Colon (tissue), 2 donors: ENCODE results near the gene GPR158.
A peak's percentile ranks its signal among the peaks of the same experiment; 100 is the strongest.
"Not testable (repeated sequence)": the region's sequence is repeated elsewhere in the genome, so short reads cannot be mapped to it uniquely, and the experiment has no call there.

ENCODE experiments used
- FAIRE-seq: peaks from 2 replicates; lab custom pipeline; 2012; peaks lifted over from hg19 to GRCh38; lab: Jason Lieb, UNC
- donor health status: control.
- donor health status: control.

GPR158 gene

DNA sequence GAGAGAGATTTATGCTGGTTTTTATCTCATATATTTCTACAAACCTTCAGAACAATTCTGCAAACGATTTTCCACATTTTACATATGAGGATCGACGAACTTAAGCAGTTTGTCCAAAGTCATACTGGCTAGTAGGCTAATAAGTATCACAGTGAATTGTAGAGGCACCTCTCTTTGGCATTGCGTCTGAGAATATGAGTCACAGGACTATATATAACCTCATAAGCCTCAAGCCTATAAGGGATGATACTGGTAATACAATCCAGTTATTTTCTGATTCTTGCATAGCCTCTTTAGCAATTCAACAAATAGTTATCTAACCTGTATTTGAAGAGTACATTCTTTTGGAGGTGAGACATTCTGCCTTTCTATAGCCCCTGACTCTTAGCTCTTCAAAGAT is 129.8 kb downstream of the GPR158 start:
- FAIRE-seq: no peak

DNA sequence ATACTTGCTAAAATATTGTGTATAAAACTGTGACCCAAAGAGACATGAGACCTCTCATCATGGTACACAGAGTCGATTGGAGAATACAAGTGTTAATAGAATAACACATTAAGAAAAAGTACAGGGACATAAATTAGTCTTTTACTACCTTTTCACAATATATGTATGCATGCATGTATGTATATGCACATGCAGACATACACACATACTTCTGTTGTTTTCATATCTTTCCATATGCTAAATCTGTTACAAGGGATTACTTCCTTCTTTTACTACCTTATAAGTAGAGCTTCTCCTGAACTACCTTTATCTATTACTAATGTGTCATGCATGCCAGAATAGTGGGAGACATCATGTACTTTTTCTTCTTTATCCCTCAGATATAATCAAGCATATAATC is 131.6 kb downstream of the GPR158 start:
- no peak for FAIRE-seq

DNA sequence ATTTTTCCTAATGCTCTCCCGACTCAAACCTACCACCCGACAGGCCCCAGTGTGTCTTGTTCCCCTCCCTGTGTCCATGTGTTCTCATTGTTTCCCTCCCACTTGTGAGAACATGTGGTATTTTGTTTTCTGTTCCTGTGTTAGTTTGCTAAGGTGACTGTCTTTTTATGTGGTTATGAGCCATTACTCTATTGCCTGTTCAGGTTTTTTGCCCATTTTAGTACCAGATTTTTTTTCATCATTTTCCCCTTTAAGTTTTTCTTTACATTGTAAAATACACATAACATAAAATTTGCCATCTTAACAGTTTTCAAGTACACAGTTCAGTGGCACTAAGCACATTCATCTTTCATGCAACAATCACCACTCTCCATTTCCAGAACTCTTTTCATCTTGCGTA is 133.5 kb downstream of the GPR158 start:
- no peak for FAIRE-seq

DNA sequence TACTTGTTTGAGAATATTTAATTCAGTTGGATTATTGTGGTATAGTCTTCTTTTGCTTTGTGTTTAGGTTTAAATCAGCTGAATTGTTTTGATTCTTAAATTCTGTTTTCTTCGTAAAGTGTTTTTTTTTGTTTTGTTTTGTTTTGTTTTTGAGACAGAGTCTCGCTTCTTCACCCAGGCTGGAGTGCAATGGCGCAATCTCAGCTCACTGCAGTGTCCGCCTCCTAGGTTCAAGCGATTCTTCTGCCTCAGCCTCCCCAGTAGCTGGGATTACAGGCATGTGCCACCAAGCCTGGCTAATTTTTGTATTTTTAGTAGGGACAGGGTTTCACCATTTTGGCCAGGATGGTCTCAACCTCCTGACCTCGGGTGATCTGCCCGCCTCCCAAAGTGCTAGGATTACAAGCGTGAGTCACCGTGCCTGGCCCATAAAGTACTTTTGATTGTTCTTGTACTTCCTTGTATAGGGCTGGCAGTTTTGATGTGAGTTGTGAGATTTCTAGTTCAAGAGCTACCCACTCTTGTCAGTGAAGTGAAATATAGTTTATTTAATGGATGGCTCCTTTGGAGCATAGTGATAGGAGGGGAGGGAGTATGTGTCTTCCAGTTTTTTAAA is 142.9 kb downstream of the GPR158 start:
- not testable (repeated sequence) for FAIRE-seq

DNA sequence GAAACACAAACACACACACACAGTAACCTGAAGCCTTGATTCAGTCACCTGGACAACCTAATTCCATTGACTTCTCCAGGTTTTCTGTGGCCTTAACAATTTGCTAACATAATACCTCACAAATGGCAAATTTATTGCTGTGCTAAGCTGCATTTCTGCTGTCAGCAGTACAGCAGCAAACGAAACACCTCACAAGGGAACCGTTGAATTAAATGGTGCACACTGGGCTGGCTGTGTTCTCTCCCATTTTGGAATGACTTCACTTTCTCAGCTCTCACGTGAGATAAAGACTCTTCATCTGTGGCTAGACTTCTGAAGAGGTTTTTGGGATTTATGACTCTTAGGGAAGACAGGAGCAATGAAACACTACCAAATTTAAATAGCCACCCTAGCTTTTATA is 152.5 kb downstream of the GPR158 start:
- FAIRE-seq: no peak

DNA sequence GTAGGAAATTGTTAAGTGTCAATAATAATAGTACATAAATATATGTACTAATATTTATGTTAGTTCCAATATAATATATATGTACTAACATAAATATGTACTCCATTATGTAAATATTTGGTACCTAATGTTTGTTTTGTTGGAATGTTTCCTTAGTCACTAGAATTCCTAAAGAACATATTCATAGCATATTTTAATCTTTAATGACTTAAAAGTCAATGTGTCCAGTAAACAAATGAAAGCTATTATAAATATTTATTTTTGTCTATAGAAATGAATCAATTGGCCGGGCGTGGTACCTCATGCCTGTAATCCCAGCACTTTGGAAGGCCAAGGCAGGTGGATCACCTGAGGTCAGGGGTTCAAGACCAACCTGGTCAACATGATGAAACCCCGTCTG is 153.6 kb downstream of the GPR158 start:
- FAIRE-seq: no peak

DNA sequence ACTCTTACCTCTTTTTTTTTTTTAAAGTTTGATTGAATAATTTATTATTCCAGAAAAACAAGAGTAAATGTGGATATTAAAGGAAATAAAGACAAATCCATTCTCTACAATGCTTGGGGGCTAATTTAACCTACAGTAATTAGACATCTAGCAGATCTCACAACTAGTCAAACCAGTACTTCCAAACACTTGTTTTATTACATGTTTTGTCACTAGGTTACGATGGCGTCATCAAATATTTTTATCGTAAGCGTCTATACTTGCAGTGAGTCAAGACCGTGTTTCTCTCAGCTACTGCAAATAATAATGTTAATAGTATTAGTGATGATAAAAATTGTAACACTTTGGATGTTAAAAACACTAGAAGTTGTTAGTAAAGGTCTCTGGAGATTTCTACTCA is 154.8 kb downstream of the GPR158 start:
- FAIRE-seq: peak; percentile 88

DNA sequence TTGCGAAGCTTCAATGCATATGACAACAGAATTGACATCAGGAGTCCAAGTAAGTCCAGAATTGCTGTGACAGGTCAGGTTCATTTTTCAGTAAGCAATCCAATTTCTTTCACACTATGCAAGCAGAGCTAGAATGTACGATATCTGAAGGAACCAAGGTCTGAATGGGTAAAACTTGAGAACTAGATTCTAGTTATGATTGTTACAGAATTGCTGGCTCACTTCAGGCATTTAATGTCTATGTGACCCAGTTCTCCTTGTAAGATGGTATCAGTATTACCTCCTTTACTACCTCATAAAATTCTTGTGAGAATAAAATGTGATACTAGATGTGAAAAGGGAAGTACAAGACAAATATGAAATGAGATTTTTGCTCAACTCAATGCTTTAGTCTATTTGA is 159.6 kb downstream of the GPR158 start:
- no peak for FAIRE-seq

DNA sequence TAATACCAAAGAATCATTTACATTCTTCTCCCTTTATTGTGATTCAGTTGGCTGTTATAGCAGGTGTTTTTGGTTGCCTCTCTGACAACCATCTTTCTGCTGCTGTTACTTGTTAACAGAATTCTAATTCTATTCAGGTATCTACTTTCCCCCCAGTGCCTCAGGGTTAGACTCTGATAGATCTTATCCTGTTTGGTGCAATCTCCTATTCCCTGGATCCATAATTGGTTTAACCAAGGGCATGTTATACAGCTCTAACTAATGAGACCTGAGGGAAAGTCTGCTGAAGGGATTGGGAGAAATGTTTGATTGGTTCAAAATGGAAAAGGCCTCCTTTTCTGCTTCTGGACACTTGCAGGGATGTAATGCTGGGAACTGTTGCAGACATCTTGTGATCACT is 161.5 kb downstream of the GPR158 start:
- no peak for FAIRE-seq

DNA sequence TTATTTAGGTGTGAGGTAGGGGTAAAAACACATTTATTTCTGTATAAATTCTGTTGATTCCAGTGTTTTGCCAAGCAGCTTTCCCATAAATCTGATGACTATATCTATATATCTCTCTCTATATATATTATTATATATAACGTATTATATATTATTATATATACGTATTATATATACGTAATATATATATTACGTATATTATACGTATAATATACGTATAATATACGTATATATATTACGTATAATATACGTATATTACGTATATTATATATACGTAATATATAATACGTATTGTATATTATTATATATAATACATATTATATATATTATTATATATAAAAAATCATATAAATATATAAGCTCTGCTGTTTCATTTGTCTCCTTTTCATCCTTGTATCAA is 163.5 kb downstream of the GPR158 start:
- peak; percentile 95 for FAIRE-seq

DNA sequence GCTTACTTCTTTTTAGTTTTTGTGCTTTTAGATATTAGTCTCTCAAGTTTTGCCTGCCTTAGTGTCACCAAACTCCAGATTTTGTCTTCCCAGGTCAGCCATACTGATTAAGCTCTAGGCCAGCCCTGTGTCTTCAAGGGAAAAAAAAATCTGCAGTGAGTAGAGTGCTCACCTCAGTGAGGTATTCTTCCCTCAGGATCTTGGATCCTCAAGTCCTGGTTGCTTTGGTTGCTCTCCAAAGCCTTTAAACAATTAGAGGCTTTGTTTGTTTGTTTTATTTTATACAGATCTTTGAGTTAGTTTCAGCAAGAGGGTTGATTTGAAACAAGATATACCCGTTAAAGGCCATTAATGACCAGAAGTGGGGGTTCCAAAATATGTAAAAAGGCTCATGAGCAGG is 165.2 kb downstream of the GPR158 start:
- FAIRE-seq: no peak

DNA sequence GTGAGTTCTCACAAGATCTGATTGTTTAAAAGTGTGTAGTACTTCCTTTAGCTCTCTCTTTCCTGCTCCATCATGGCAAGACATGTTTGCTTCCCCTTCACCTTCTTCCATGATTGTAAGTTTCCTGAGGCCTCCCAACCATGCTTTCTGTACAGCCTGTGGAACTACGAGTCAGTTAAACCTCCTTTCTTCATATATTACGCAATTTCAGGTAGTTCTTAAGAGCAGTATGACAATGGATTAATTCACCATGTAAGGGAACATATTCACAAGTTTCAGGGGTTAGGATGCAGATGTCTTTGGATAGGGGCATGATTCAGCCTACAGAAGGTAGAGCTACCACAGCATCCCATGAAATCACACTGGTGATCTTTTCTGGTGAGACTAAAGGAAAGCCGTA is 174.7 kb downstream of the GPR158 start:
- FAIRE-seq: no peak

DNA sequence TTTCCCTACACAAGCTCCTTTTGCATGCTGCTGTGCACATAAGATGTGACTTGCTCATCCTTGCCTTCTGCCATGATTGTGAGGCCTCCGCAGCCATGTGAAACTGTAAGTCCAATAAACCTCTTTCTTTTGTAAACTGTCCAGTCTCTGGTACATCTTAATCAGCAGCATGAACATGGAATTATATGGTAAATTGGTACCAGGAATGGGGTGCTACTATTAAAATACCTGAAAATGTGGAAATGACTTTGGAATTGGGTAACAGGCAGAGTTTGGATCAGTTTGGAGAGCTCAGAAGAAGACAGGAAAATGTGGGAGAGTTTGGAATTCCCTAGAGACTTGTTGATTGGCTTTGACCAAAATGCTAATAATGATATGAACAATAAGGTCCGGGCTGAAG is 181.8 kb downstream of the GPR158 start:
- no peak for FAIRE-seq

DNA sequence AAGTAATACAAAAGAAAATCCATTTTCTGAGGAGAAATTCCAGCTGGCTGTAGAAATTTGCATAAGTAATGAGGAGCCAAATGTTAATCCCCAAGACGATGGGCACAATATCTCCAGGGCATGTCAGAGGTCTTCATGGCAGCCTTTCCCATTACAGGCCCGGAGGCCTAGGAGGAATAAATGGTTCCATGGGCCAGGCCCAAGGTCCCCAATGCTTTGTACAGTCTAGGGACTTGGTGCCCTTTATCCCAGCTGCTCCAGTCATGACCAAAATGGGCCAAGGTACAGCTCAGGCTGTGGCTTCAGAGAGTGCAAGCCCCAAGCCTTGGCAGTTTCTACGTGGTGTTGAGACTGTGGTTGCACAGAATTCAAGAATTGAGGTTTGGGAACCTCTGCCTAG is 182.5 kb downstream of the GPR158 start:
- no peak for FAIRE-seq

DNA sequence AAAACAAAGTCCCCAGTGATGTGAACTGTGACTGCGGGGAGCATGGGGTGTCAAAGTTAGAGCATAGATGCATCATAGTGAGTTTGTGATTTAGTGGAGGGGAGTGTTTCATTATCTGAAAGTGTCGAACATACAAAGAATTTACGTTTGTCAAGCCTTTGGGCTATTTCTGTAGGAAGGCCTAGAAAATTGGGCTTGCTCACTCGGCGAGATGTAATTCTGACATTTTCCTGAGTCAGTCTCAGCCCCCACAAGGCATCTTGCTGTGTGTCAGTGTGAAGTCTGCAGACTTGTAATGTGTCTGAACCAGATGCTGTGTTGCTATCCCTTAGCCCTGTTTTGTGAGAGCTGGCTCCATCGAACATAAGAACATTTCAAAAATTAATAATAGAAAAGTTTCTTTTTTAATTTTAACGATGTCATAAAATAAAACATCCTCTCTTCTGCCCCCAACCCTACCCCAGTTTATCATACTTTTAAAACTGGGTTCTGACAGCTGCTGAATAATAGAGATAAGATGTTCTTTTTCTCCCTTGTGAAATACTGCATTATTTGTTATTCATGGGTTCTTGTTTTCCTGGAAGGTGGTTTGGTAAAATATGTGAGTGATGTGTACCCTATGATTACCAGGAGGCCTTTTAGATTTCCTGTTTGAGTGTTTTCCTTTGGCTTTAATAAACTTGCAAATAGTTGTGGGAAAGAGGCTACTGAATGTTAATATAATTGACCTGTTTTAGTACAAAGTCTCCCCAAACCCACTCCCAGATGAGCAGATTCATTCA is 207.4 kb downstream of the GPR158 start:
- FAIRE-seq: no peak

DNA sequence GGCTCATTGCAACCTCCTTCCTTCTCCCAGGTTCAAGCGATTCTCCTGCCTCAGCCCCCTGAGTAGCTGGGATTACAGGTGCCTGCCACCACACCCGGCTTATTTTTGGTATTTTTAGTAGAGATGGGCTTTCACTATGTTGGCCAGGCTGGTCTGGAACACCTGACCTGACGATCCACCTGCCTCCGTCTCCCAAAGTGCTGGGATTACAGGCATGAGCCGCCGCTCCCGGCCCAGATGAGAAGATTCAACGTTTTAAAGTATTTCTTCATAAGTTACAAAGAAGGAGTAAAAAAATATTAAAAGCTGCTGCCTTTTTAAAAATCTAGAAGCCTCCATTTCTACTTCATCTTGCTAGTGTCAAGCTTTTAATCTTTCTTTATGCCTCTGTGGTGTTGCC is 208.1 kb downstream of the GPR158 start:
- FAIRE-seq: not testable (repeated sequence)

DNA sequence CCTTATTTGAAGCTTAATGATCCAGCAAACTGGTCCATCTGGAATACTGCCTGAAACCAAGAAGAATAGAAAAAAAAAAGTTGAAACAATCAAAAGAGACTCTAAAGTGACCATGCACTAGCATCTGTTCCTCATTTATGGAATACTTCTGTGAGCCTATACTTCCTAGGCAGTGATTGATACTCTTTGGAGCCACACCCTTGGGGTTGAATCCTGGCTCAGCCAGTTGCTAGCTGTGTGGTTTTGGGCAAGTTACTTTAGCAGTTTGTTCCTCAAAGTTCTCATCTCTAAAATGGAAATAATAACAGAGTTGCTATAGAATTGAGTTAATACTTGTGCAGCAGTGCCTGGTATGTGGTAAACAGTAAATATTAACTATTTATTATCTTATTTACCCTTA is 208.9 kb downstream of the GPR158 start:
- FAIRE-seq: no peak

DNA sequence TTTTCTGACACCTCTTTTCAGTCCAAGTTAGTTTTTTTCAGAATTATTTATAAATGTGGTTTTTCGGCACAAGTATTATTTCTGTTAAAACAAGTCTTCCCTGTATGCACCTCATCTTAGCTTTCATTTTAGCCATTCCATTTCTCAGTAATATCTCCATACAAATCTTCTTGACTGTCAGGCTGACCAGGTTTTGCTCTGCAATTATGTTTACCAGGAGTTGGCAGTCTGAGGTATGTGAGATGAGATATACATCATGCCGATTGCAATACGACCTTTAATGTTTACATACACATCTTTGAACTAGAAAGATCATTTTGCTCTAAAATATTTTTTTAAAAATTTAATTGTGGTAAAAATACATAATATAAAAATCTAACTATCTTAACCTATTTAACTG is 209.8 kb downstream of the GPR158 start:
- FAIRE-seq: no peak

DNA sequence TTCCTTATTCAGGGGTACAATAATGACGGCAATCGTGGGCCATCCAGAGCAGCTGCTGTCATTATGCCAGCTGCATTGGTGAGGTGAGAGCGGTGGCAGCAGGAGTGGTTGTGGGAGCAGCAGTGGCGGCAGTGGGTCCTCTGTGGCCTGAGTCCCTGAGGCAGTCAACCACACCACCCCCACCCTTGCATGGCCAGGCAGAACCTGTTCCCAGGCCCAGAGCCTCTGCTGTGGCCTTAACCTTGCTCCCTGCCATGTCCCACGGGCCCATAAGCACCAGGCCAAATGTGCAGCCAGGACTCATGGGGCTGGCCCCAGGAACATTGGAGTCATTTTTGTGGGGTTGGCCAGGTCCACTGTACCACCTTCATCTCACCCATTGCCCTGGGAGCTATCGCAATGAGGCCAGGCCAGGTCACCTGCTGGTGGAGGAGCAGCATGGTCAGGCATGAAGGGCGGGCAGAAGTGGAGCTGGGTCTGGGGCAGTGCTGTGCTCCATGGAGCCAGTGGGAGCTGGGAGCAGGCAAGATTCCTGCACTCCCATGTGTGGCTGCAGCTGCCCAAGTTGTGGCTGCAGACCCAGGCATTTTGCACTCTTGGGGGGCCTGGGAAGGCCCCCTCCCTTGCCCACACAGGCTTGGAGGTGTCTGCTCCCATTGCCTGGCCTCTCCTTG is 213.5 kb downstream of the GPR158 start:
- no peak for FAIRE-seq

DNA sequence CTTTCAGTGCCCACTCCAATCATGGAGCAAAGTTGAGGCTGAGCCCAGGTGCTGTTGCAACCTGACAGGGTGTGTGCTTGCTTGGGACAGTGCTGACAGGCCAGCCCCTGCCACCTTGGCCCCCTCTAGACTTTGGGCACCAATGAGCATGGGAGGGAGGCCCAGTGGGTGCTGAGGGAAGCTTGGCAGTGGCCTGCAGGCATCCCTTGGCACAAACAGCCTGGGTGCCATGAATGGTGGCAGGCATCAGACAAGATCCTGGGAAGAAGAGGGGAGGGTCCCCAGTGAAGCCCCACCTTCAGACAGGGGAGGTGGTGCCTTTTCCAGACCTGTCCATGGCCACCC is 214.0 kb downstream of the GPR158 start:
- FAIRE-seq: no peak

DNA sequence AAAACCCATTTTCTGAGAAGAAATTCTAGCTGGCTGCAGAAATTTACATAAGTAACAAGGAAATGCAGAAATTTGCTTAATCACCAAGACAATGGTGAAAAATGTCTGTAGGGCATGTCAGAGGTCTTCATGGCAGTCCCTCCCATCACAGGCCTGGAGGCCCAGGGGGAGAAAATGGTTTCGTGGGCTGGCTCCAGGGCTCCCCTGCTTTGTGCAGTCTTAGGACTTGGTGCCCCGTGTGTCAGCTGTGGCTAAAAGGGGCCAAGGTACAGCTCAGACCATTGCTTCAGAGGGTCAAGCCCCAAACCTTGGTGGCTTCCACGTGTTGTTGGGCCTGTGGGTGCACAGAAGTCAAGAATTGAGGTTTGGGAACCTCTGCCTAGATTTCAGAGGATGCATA is 215.9 kb downstream of the GPR158 start:
- no peak for FAIRE-seq

DNA sequence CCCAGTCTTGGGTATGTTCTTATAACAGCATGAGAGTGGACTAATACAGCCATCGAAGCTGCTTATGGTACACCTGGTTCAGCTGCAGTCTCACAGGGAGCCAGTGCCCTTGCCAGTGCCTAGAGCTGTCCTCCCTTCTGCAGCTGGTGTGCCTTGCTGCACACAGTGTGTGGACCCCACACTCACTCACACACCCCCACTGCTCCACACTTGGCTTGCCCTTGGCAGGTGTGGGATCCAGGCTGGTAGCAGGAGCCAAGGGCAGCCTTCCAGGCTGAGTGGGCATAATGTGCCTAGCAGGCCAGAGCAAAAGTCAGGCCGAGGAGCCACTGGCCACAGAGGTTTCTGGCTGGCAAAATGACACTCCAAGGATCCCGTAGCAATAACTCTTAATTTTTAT is 217.3 kb downstream of the GPR158 start:
- no peak for FAIRE-seq

DNA sequence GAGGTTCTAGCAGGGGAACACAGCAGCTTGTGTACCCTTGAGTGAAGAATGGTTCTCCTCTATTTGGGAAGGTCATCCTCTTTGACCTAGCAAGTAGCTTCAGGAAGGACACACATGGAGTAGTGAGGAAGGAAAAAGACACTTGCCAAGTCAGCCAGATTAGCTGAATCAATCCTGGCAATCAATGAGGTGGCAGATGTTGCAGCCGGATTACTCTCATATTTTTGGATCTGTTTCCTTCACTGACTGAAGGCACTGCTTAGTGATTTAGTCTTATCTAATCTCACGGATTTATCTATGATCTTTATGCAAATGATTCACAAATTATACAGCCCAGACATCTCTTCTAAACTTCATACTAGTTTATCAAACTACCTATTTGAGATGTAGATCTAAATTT is 218.8 kb downstream of the GPR158 start:
- FAIRE-seq: no peak

DNA sequence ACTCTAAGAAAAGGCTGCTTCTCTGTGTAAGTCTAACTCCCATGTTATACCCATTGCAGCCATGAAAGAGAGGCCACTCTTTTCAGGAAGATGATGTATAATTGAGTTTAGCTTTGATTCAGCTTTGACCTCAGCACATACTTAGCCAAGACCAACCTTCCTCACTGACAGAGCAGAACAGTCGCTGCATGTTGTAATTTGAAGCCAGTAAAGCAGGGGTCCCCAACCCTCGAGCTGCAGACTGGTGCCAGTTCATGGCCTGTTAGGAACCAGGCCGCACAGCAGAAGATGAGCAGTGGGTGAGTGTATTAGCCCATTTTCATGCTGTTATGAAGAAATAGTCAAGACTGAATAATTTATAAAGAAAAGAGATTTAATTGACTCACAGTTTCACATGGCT is 223.9 kb downstream of the GPR158 start:
- no peak for FAIRE-seq
